Stimulated activated CD4-positive, alpha-beta T cell treated with anti-CD3 and anti-CD28 coated beads, TNF-alpha, amount 100 ng/mL, for 4 hours (primary cell): ENCODE data around the gene TMEM170A.
A peak's percentile ranks its signal among the peaks of the same experiment; 100 is the strongest.
"Not testable (repeated sequence)": the region's sequence is repeated elsewhere in the genome, so short reads cannot be mapped to it uniquely, and the experiment has no call there.

ENCODE experiments used
- DNase-seq, 3 experiments: peaks; one replicate each; pipeline ENCODE4 v3.0.0-alpha.2; 2020; ENCODE audit warnings: low read depth in 3 of 3

Gene TMEM170A

GRCh38 chr16:75481475-75481874 is 17.0 kb upstream of the TMEM170A start:
- no peak for DNase-seq

DNA sequence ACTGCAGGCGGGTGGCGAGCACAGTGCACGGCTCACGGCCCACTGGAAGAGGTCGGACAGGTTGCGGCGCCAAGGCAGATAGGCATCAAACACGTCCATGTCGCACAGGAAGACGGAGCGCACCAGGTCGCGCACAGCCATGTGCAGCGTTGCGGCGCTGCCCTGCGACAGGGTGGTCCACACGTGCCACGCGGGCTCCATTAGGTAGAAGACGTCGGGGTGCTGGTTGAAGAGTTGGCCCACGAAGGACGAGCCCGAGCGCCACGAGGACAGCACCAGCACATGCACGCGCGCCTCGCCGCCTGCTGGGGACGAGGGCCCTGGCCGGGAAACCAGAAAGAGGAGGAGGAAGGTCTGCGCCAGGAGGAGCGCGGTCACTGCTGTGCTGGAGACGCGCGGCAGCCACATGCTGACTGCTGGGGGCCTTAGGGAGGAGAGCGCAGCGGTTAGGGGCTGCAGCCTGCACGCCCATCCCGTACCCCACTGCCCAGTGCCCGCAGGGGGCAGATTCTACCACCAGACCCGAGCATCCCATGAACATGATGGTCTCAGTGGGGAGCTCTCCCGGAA is 15.0 kb upstream of the TMEM170A start:
- no peak for DNase-seq

- no peak for DNase-seq
Measured at GRCh38 chr16:75478480-75479345, 14.2 kb upstream of the TMEM170A start.

DNA sequence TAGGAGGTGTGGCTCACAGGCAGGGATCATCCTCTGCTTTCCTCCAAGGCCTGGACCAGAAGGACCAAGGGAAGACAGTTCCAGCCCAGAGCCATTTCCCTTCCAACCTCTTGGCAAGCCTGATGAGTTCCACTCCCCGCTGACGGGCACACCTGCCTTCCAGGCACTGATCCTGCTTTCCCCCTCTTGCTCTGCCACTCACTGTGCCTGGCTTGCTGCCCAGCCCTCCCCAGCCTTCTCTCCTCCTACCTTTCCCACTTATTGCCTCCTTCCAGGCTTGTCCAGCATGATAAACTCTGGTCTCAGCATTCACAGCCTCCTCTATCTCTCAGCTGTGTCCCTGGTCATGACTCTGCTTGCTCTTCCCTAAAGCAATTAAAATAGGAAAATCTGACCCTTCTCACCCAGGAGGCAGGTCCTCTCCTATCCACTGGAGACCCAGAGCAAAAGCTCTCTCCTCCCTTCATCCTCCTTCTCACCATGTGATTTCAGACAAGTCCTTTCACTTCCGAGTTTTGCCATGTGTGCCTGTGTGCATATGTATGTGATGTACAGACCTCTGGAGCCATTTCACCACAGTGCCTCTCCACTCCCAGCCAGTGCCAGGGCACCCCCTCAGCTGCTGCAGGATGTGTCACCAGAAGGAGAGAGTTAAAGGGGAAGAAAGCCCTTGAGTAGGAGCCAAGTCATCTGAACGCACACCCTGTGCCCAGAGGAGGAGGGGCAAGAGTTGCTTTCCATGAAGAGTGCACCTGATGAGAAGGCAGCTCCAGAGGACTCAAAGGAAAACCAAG is 13.4 kb upstream of the TMEM170A start:
- DNase-seq: no peak

DNA sequence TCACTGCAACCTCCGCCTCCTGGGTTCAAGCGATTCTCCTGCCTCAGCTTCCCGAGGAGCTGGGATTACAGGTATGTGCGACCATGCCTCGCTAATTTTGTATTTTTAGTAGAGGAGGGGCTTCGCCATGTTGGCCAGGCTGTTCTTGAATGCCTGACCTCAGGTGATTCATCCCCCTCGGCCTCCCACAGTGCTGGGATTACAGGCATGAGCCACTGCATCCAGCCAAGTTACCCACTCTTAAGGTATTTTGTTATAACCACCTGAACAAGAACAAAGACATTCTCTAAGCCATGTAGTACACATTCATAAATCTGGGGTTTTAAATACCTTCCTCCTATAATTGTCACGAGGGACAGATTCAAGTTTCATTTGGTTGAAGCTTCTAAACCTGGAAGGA is 12.3 kb upstream of the TMEM170A start:
- DNase-seq: no peak

- DNase-seq: no peak
Measured at GRCh38 chr16:75475420-75475847, 10.9 kb upstream of the TMEM170A start.

GRCh38 chr16:75472908-75473877 is 8.7 kb upstream of the TMEM170A start:
- no peak for DNase-seq

DNA sequence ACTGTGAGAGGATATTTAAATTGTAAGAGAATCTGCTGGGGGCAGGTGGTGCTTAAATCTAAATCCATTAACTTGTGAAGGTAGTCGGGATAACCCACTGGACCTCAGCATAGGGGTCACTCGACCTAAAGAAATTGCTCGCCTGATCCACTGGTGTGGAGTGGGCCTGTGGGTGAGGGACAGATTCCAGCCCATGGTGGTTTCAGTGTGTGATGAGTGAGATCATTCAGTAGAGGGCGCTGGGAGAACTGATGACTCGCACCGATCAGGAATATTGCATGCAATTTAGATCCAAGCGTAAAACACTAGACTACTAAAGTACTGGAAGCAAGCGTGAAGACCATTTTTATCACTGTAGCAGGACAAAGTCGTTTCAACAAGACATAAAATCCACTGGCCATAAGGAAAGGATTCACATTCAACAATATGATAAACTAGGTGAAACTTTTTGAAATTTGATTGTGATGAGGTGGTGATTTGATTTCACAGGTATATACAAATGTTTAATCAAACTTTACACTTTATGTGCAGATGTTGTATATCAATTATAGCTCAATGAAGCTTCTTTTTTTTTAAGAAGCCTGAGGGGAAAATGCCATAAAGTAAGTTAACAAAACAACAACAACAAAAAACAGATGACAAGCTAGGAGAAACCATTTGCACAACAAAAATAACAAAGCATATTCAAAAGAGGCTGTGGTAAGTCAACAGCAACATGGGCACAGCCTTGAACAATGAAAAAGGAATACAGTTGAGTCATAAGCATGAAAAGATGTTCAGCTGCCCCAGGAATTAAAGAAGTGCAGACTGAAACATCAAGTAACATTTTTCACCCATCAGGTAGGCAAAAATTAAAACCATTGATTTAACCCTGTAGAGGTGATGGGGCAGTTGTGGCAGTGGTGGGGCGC is 7.5 kb upstream of the TMEM170A start:
- DNase-seq: peak in 1 of 3 experiments; percentile 16

- DNase-seq: no peak
Measured at GRCh38 chr16:75466760-75467159, 2.3 kb upstream of the TMEM170A start.

DNA sequence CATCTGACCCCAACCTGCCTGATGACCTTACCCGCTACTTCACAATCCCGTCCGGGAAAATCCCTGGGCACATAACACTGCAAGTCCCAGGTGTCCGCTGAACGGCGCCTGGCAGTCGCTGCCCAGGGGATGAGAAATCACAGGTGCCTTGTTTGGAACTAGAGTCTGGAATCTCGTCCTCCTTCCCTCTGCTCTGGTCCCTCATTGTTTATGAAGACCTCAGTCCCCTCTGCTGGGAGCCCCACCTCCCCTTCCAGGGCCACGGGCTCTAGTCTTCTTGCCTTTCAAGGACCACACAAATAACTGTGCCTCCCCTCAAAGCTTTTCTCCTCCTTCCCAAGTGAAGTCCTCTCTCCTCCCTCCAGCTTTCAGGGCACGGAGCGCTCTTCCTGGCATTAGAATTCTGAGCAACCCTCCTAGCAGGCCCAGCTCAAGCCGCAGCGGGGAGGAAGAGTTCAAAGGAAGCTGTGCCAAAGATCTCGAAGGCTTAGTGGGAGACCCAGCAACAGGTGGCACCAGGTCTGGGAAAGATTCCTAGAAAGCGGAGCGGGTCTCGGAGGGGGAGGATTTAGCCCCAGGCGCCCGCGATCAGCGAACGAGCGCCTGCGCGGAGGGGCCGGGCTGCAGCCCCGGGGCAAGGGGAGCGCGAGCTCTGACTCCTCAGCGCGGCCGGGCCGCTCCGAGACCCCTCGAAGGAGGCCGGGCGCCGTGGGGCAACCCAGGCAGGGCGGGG is 934 bp downstream of the TMEM170A start:
- DNase-seq: peak in 1 of 3 experiments; percentile 3

DNA sequence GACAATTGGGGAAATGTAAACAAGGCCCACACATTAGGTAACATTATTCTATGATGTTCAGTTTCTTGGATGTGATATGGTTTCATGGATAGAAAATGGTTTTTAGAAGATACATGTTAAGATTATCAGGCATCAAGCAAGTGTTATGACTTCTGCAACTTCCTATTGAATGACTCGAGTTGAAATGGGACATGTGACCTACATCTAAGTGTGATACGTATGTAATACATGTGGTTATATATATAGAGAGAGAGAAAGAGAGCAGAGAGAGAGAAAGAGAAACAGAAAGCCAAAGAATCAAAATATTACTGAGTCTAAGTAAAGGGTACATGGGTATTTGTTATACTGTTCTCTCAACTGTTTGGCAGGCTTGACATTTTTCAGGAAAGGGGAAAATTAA is 1.7 kb downstream of the TMEM170A start:
- DNase-seq: no peak

- no peak for DNase-seq
Measured at GRCh38 chr16:75461575-75461974, 2.9 kb downstream of the TMEM170A start.

DNA sequence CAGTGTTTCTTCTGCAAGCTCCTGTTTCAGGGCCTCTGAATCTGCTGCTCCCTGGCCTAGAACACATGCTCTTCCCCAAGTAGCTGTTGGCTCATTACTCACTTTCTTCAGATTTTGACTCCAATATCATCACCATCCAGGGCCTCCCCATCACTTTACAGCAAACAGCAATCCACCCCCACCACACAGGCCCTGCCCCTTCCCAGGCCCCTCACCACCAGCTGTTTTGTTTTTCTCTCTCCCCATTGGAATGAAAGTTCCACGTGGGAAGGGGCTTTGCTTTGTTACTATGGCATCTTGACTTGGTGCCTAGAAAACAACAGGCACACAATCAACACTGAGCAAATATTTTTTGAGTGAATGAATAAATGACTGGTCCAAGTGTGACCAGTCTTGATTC is 4.0 kb downstream of the TMEM170A start:
- DNase-seq: no peak

- DNase-seq: no peak
Measured at GRCh38 chr16:75459691-75460090, 4.8 kb downstream of the TMEM170A start.

GRCh38 chr16:75458439-75458838 is 6.0 kb downstream of the TMEM170A start:
- no peak for DNase-seq

DNA sequence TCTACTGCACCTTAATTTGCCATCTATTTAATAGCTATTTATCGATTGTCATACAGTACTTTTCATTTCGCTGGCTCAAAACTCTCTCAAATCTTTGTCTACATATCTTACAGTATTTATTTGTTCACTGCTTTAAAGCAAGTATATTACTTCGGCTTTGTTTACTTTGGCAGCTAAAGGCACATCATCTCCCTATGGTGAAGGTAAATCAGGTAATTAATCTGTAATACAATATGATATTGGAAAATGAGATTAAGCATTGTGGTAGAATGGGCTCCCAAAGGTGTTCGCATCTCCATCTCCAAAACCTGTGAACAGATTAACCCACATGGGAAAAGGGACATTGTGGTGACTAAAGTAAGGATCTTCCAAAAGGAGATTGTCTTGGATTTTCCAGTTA is 6.5 kb downstream of the TMEM170A start:
- DNase-seq: no peak

DNA sequence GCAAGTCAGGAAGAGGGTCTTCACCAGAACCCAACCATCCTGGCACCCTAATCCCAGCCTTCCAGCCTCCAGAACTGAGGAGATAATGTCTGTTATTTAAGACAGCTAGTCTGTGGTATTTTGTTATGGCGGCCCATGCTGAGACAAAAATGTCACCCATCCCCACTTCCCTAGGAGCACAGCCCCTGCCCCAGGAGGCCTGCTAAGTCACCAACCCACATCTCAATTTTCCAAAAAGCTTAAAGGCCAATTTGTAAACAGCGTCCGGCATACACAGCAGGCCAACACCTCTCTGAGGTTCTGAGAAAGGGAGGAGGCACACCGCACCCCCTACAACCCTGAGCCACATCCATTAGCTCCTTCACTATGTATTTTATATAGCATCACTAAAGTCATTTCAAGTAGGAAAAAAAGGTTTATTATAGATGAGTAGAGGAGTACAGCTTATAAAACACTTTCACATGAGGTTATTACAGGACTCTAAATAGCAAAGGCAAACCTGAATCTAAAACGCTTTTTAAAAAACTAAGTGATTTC is 6.9 kb downstream of the TMEM170A start:
- DNase-seq: no peak

GRCh38 chr16:75456971-75457370 is 7.5 kb downstream of the TMEM170A start:
- no peak for DNase-seq

DNA sequence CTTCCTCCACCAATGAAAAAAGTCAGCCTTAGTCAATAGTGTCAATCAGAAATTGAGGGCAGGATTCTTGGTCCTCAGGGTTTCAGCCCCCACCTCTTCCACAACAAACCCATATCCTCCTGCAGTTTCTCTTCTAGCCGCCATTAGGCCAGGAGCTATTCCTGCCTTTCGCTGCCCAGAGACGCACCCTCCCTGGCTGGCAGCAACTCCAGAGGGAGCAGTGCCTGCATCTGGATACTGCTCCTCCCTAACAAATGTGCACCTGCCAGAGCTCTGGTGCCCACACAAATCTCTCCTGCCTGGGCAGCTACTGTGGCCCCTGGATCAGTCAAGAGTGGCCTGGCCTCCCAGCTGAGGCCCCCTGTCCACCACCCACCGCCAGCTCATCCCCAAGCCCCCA is 8.0 kb downstream of the TMEM170A start:
- not testable (repeated sequence) for DNase-seq
